ENCODE results near the gene NIPBL. TPM values are rescaled to one million over a fixed set of nuclear protein-coding genes. Genes with fewer than 3 reads are reported as not detected.

The NIPBL gene
- total and polyA plus RNA-seq, 2 of the 13 experiments (the other 11 are each of a cell fraction or from before 2014, with no cell fraction given) = 12.3 to 32.3 TPM

- DNase-seq (ENCODE audit: low spot score) (no peak), ATAC-seq (no peak), FAIRE-seq (no peak)
- Histone ChIP-seq H3K4me1 (ENCODE audit: insufficient read depth, low read length) (0 out of 2 replicates have a peak, but pooled peaks cover 9% of the 10 kb centered on the region), H3K9me3 (ENCODE audit: low read length) (no peaks in the 10 kb centered on the region), H3K9ac (ENCODE audit: insufficient read depth, low read depth, low read length) (no peak overlapping the region), H3K4me3 (replicated peaks in 1 of 3; ENCODE audit: insufficient read depth in 1 of 3, low read depth in 2 of 3, low read length in 3 of 3) (no peak overlapping the region), H3K79me2 (ENCODE audit: insufficient read depth, low read length) (no peaks in the 10 kb centered on the region), H4K20me1 (ENCODE audit: insufficient read depth, low read length) (no peaks in the 10 kb centered on the region), H2AFZ (ENCODE audit: low read length) (no peak overlapping the region), H3K36me3 (replicated peaks in 1 of 2; ENCODE audit: control insufficient read depth in 1 of 2, insufficient read depth in 2 of 2, low read length in 2 of 2) (no peaks in the 10 kb centered on the region), H3K27me3 (ENCODE audit: control insufficient read depth in 1 of 2, insufficient read depth in 2 of 2, low read length in 2 of 2) (peaks cover 0 to 3% of the 10 kb centered on the region in 2 experiments; a peak in 1 of 5 replicates), H3K4me2 (ENCODE audit: low read depth, low read length) (no peak overlapping the region), H3K27ac (ENCODE audit: extremely low read length, insufficient read depth, low read length) (no peak overlapping the region)
- in situ Hi-C loops (cut with HindIII; ENCODE audit: extremely low pct_ligation_motif_present, low pct_unique_long_range_greater_than_20kb) (no loop called here), intact Hi-C loops (cut with micrococcal nuclease; ENCODE audit: unreplicated experiment) (no loop called here)
- no TSS peak for BruUV-seq (replicated peaks)
- TF ChIP-seq PRDM10 (CRISPR knock-in tag; IDR thresholded peaks at IDR 0.05; ENCODE audit: low read depth) (peak; percentile 97), ZNF644 (CRISPR knock-in tag; IDR thresholded peaks at IDR 0.05; ENCODE audit: low read depth) (no peak), HHEX (CRISPR knock-in tag; IDR thresholded peaks at IDR 0.05) (no peak), RFX5 (IDR thresholded peaks at IDR 0.05; ENCODE audit: low read depth, low read length) (no peak), MAFG (CRISPR knock-in tag; IDR thresholded peaks at IDR 0.05) (no peak), BHLHE40 (IDR thresholded peaks at IDR 0.05; ENCODE audit: low read length) (peak; percentile 52; the same call in 1 of the 2 replicates)
- CTCF ChIA-PET (ENCODE audit: low intra/inter-chr PET ratio, low total read pairs) = no interaction called here
- WGBS (ENCODE audit: low lambda C conversion rate) = 52% methylated on average over 16 of the region's 16 CpGs
- POLR2A ChIA-PET = no interaction called here
Observed at GRCh38 chr5:36854402-36855140, 22.0 kb upstream of the NIPBL start.

Measured in HepG2 (cell line).